Tibial nerve (tissue), 4 donors: ENCODE measurements around the gene LMNTD1.

Experiments
- CTCF ChIP-seq, 5 experiments: fragments of 200-600 bp in 3 of 5; fragments of 450-650 bp in 2 of 5; sonication (generic) in 3 of 5; IDR thresholded peaks; one replicate each; pipeline ENCODE4 v1.5.1; 2016 to 2019; ENCODE audit warnings: antibody characterized with exemption in 5 of 5, mild to moderate bottlenecking in 3 of 5, moderate library complexity in 2 of 5
- EP300 ChIP-seq, 2 donors: sonication (generic); formaldehyde crosslinking; IDR thresholded peaks; one replicate each; pipeline ENCODE4 v1.6.1; 2017; ENCODE audit warnings: antibody characterized with exemption in 2 of 2, mild to moderate bottlenecking in 1 of 2
- POLR2A ChIP-seq, 2 donors: fragments of 450-650 bp; IDR thresholded peaks; one replicate each; pipeline ENCODE4 v1.6.1; 2017; ENCODE audit warnings: antibody characterized with exemption in 2 of 2, mild to moderate bottlenecking in 2 of 2, moderate library complexity in 2 of 2

- TF ChIP-seq CTCF (IDR thresholded peaks at IDR 0.05), result no peak
- TF ChIP-seq POLR2A (IDR thresholded peaks at IDR 0.05), result no peak
- no peak for TF ChIP-seq EP300 (IDR thresholded peaks at IDR 0.05)
These were observed 2.9 kb downstream of the LMNTD1 start for GRCh38 chr12:25550186-25550585.
